HG03565 (cell line): ENCODE data around the gene PI16.

Experiments
- ATAC-seq: cut with Tn5 transposase; IDR thresholded peaks from one replicate; pipeline ENCODE4 v1.9.1; 2021; ENCODE audit warnings: mild to moderate bottlenecking, moderate library complexity; ENCODE audit not compliant: unreplicated experiment

PI16 gene

DNA sequence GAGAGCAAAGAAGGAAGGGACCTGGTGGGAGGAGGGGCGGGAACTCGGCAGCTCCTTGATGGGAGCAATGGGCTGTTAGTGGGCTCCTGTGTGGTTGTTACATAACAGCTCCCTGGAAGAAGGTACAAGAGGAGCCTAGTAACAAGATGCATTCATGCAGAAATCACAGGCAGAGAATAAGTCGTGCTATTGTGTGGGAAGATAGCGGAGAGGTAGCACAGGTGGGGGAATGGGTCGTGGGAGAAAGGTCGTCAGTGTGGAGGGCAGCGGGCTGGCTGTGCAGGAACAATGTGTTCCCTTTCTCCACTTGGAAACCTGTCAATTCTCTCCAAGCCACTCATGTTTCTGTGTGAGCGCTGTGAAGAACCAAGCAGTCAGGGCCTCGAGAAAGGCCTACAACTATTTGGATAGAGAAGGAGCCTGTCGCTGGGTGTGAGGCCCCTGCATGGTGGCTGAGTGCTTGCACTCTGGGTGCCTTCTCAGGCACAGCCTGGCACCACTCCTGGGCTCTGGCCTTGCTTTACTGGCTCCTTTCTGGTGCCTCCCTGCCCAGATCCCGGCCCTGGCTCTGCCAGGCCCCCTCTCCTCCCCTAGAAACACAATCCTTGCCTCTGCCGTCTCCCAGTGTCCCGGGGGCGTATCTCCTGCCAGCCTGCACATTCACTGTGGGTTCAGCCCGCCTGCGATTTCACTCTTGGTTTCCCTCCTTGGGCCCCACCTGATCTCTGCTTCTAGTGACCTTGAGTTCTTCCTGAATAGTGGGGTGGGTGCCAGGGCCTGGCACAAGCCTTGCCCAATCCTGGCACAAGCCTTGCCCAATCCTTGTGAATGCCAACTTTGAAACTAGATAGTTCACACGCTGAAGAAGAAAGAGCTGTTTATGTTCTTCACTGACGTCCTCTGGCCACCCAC, 43.5 kb downstream of the PI16 start:
- ATAC-seq: no peak

DNA sequence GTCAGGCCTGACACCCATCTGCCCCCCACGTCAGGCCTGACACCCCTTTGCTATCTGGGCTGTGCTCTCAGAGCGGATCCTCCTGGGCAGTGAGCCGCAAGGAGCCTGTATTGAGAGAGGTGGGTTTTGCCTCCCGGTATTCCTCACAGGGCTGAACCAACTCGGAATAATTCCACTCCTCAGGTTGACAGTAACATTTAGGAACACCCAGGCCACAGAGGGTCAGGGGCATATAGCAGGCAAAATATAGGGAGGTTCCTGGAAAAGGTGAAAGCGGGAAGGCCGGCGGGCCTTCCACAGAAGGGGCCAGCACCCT, 44.1 kb downstream of the PI16 start:
- no peak for ATAC-seq

DNA sequence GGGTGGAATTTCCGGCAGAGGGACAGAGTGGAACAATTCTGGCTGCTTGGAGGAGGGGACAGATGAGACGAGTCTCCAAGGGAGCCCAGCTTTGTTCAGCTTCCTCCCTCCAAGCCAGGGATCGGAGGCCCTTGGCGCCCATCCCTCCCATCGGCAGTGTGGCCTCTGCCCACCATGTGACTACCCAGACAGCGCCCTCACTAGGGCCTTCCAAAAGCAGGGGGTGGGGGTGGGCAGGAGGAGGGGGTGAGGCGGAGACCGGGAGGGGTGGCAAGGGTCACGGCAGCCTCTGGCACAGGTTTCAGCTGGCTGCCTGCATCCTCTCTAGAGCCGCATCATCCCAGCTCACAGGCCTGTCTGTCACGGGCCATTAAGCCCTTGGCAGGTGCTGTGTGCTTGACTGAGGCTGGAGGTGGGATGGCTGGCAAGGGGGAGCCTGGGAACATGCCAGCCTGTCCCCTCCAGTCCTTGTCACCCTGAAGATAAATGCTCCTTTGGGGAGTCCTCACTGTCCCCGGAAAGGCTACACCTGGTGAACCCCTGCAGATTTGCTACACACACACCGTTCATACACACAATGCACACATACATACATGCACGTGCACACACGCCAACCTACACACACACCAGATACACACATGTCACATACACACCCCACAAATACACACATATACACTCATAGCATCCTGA, 44.7 kb downstream of the PI16 start:
- ATAC-seq: no peak

DNA sequence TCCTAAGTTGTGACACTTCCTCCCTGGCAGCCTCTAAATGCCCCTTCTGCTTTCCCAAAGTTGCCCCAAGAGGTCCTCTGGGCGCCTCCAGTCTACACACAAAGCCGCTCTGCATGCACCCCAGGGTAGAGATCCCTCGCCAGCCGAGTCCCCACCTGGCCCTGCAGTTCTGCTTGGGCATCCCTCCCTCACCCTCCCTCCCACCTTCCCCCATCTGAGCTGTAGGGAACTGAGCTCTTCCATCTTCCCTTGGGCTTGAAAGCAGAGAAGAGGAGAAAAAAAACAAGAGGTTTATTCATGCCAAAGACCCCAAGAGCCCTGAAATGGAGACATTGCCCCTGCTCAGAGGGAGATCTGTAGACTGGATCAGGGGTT, 45.2 kb downstream of the PI16 start:
- ATAC-seq: no peak

DNA sequence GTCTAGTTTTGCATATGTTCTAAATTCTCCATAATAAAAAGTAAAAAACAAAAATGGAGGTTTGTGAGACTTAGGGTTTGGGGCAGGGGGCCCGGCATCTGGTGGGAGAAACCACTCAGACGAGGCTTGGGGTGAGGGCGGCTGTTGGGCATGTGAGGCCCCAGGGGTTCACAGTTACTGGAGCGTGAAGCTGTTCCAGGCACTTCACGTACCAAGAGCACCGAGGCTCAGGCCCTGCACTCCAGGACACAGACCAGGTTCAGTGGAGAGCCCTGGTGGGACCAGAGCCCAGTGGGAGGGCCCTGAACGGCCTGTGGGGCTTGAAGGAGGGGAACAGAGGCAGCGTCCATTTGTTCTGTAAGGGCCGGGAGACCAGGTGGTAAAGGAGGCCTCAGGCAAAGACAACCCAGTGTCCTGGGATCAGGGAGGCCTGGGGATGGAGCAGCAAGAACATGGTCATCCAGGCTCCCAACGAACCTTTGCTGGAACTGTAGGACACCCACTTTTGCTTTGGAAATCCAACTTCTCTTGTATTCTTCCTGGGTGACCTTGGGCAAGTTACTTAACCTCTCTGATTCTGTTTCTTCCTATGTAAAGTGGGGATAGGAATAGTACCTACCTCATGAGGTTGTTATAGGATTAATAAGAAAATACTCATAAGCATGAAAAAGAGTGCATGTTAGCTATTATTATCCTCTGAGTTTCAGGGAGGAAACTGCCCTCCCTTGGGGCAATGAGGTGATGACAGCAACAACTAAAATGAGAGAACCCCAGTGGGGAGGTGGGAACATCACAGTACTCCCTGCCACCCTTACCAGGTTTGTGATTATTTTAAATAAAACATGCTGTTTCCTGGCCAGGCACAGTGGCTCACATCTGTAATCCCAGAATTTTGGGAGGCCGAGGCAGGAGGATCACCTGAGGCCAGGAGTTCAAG, 49.8 kb downstream of the PI16 start:
- ATAC-seq: no peak

DNA sequence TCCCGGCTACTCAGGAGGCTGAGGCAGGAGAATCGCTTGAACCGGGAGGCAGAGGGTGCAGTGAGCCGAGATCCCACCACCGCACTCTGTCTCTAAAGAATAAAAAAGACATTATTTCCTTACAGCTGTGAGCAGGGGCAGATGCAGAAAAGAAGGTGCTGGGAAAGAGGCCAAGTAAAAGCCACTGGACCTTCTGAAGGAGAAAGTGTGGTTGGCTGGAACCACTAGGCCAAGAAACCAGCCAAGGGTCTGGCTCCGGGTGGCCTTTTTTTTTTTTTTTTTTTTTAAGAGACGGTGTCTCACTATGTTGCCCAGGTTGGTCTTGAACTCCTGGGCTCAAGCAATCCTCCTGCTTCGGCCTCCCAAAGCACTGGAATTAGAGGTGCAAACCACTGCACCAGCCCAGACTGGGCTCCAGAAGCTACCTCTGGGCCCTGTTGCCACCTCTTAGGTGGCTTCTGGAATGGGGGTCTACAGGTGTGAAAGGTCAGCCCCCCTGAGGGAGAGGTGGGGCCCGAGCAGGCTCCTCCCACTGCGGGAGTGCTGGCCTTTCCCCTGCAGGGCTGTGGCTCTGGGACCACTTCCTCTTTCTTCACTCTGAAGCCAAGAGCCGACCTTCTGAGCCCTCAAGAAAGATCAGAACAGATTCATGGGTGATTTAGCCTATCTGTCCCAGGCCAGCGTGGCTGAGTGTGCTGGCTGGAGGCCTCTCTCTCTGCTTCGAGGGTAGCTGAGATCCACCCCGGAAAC, 50.7 kb downstream of the PI16 start, which contains the start of gene FGD2:
Gene FGD2 (plus strand): TSS at position 595 of the 750 bp plus-strand sequence. CDS start 163 bp downstream, outside the sequence.
- no peak for ATAC-seq

DNA sequence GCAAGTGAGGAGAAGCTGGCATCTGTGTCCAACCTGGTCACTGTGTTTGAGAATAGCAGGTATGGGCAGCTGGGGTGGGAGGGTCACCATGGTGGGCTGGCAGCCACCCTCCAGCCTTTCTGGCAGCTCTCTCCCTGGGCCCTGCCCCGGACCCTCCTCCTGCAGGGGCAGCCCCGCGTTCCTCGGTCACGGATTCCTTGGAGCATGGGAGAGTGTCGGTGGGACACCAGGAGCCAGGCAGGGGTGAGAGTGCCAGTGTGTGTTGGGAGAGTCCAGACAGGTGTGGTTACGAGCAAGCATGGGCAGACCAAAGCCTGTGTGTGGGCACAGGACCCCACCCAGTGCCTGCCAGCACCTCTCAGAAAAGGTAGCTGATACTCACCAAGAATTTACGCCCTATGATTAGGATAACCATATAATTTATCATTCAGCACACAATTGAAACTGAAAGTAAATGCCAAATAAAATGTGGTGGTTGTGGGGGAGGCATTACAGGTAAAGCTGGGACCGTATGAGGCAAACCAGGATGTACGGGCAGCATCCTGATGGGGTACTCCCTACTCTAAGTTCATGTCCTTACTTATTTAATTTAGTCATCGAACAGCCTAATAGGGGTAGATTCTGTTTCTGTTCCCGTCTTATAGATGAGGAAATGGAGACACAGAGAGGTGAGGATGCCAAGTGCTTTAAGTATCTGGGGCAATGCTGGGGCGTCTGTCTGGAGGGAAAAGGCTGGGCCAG, 51.5 kb downstream of the PI16 start:
- ATAC-seq: no peak

DNA sequence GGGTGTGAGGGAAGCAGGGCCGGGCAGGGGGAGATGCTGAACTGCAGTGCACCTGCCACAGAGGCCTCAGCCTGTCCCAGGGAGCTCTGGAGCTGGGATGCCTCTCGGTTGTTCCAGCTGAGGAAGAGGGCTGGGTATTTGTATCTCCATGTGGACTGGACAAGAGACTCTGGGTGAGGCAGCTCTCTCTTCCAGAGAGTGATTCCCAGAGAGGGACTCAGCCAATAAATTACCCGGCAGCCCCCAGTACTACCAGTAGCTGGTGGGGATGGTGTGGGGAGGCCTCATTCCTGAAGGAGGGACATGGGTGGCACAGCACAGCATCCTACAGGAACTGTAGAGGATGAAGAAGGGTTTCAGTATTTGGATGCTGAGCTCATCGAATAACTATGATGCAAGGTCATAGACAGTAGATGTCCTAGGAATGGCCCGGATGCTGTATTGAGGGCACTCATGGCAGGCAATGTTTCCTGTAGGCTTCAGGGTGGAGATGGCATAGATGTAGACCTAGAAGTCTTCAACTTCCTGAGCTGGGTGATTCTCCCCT, 52.3 kb downstream of the PI16 start:
- no peak for ATAC-seq

DNA sequence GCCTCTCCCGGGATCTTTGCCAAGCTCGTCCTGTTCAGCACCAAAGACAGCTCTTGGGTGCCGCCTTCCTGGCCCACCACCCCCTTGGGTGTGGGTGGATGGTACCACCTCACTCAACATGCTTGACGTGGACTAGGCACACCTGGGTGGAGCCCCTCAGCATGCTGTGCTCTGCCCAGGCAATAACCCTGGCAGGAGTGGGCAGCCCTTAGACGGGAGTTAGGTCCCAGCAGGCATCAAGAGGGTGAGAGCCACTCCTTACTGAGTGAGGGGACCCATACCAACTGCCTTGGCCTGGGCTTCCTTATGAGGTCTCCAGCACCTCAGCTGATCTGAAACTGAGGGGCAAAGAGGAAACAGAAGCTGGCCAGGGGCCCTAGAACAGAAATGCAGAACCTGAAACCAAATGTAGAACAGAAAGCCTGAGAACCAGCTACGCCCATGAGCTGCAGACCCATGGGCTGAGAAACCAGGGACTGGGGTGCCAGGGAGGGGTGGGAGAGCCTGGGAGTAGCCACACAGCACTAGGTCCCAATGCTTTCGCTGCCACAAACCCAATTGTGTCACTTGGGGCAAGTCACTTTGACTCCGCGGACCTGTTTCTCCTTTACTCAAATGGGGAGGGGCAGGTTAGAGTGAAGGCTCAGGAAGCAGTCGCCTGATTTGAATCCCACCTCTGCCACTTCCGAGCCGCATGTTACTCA, 53.0 kb downstream of the PI16 start:
- ATAC-seq: no peak

DNA sequence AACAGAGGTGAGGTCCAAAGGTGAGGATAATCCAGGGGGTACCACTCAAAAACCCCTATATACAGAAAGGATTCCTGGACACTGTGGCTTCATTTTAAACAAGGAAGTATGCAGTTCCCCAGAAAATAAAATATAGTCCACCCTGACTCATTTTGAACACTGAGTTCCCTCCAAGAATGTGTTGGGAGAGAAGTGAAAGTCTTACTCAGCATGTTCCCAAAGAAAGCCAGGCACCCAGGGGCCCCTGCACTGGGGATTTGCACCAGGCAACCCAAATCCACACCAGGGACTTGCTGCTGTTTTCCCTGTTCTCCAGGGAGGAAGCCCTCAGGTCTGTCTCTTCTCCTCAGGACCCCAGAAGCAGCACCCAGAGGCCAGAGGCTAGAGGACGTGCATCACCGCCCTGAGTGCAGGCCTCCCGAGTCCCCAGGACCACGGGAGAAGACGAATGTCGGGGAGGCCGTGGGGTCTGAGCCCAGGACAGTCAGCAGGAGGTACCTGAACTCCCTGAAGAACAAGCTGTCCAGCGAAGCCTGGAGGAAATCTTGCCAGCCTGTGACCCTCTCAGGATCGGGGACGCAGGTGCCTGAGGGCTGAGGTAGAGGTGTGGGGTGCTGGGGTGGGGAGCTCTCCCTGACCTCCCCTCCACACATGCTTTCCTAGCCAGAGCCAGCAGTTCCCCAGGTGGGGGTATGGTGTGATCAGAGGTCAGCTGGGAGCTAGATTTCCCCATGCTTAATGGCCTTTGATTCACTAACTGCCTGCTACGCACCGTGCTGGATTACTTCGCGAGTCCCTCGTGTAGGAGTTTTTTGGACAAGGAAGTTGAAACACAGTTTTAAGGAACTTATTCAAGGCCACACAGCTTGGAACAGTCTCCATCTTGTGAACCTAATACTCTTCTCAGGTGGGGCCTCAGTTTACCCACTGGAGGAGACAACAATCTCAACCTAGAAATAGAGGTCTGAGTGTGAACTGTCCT, 54.2 kb downstream of the PI16 start:
- no peak for ATAC-seq

DNA sequence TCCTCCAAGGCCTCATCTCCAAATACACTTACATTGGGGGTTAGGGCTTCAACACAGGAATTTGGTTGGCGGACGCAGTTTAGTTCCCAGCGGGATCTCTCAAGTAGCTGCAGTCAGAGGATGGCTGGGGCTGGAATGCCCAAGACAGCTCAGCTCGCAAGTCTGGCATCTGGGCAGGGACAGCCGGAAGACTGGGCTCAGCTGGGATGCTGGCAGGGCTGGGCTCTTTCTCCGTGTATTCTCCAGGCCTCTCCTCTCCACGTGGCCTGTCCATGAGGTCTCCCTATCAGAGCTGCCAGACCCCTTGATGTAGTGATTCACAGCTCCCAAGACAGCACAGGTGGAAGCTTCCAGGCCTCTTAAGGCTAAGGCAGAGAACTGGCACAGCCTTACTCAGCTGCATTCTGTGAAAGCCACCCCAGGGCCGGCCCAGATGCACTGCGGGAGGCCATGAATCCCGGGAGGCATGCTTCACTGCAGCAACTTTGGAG, 55.9 kb downstream of the PI16 start:
- ATAC-seq: no peak

DNA sequence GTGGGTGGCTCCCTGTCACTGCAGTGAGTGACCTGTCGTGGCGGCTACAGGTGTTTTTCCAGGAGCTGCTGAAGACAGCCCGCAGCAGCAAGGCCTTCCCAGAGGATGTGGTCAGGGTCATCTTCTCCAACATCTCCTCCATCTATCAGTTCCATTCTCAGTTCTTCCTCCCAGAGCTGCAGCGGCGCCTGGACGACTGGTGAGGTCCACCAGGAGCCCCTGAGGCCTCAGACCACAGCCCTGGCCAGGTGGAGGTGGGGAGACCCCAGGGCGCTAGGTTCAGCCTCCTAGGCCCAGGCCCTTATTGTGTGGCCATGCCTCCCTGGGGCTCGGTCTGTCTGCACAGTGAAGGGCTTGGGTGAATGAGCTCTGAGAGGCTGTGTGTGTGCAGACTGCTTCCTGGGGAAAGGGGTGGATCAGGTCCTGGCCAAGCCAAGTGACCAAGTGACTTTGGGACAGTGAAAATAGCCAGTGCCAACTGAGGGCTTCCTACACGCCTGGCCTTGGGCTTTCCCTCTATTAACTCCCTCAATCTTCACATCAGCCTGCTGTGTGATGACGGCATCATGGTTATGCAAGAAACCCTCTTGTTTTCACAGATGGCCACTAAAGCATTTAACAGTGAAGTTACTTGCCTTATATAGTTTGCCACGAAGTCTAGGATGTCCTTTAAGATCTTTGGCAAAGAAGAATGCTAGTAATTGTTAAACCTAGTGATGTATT, 57.3 kb downstream of the PI16 start:
- no peak for ATAC-seq

DNA sequence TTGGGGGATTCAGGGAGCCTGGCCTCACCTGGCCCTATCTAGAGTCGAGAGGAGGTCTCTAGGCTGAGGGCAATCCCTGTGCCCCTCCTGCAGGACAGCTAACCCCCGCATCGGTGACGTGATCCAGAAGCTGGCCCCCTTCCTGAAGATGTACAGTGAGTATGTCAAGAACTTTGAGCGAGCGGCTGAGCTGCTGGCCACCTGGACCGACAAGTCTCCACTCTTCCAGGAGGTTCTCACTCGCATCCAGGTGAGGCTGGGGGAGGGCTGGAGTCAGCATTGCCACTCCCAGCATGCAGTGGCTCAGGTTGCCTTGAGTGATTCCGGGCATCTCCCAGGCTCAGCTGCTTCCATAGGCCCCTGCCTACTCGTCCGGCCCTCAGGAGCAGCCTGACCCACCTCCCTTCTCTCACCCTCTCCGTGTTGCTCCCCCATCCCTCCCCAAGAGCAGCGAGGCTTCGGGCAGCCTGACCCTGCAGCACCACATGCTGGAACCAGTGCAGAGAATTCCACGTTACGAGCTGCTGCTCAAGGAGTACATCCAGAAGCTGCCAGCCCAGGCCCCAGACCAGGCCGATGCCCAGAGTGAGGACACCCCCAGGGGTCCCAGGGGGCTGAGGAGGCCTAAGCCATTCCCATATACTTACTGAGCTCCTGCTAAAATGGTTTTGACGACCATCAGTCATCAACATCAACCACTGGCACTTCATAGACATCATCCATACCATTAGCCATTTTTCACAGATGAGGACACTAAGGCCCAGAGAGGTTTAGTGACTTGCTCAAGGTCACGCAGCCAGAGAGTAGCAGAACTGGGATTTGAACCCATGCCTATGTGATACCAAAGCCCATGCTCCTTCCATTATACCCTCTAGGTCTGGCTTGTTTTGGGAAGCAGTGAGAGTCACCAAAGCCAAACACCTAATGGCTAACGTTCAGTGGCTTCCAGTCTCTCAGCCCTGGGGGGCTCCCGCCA, 59.3 kb downstream of the PI16 start:
- ATAC-seq: no peak
